Heart right ventricle (tissue), 16 donors: ENCODE measurements around the gene ARHGAP6. TPM values are rescaled to one million over a fixed set of nuclear protein-coding genes. Genes with fewer than 3 reads are reported as not detected.
A peak's percentile ranks its signal among the peaks of the same experiment; 100 is the strongest.

Source experiments
- ATAC-seq, 8 donors: fragments of 200-7000 bp; cut with Tn5 transposase; one replicate each; pipeline ENCODE4 v1.9.1; 2020; ENCODE audit warnings: mild to moderate bottlenecking in 8 of 8, moderate library complexity in 8 of 8, moderate number of reproducible peaks in 1 of 8
- DNase-seq, 2 donors: peaks; one replicate each; pipeline ENCODE4 v3.0.0-alpha.2; 2020
- H3K27ac ChIP-seq, 10 donors: fragments of 200-600 bp; sonication (generic) in 2 of 10; one replicate each; pipeline versions ENCODE4 v1.5.0 to v1.8.0; 2020 to 2022; ENCODE audit warnings: mild to moderate bottlenecking in 3 of 10
- H3K27me3 ChIP-seq, 7 donors: fragments of 200-600 bp; one replicate each; pipeline ENCODE4 v1.8.0; 2021 to 2022; ENCODE audit warnings: mild to moderate bottlenecking in 2 of 7
- H3K36me3 ChIP-seq, 9 donors: fragments of 200-600 bp; sonication (generic) in 1 of 9; one replicate each; pipeline versions ENCODE4 v1.5.0 to v1.8.0; 2020 to 2022; ENCODE audit warnings: mild to moderate bottlenecking in 2 of 9
- H3K4me1 ChIP-seq, 9 donors: fragments of 200-600 bp; sonication (generic) in 1 of 9; one replicate each; pipeline versions ENCODE4 v1.5.0 to v1.8.0; 2020 to 2022; ENCODE audit warnings: mild to moderate bottlenecking in 4 of 9
- H3K4me3 ChIP-seq, 10 donors: fragments of 200-600 bp; sonication (generic) in 2 of 10; one replicate each; pipeline versions ENCODE4 v1.5.0 to v1.8.0; 2020 to 2022; ENCODE audit warnings: mild to moderate bottlenecking in 7 of 10, moderate library complexity in 2 of 10
- H3K9me3 ChIP-seq, 11 donors: fragments of 200-600 bp in 10 of 11; sonication (generic) in 2 of 11; one replicate each; pipeline versions ENCODE4 v1.5.0 to v1.8.0; 2013 to 2022; ENCODE audit warnings: mild to moderate bottlenecking in 2 of 11, control low read depth in 1 of 11, moderate library complexity in 1 of 11
- CTCF ChIP-seq, 9 donors: fragments of 200-600 bp; sonication (generic) in 2 of 9; IDR thresholded peaks; one replicate each; pipeline versions ENCODE4 v1.5.0 to v1.8.0; 2021 to 2022; ENCODE audit warnings: antibody characterized with exemption in 9 of 9, mild to moderate bottlenecking in 5 of 9, moderate library complexity in 1 of 9
- WGBS, 2 donors: extraction: QIAGEN DNeasy Blood & Tissue Kit; methylation state at CpG; one replicate each; pipeline ENCODE4 v1.1.7; 2013; ENCODE audit warnings: inconsistent platforms in 1 of 2; 5-methylcytosine and 5-hydroxymethylcytosine counted together
- intact Hi-C, 10 donors: fragments of 100-400 bp; cut with DNase I; formaldehyde crosslinking; loops; one replicate each; pipeline versions ENCODE4 v1.11.1 to v1.14.2; 2022
- polyA plus RNA-seq, 2 donors: library from polyadenylated mRNA; stranded (reverse); fragments of 200-250 nt; gene quantifications; one replicate each; pipeline ENCODE4 v1.2.3, GENCODE V29; 2013
- total RNA-seq, 10 donors: library from RNA; stranded (reverse); fragmentation: NEBNext Ultra II Directional in 3 of 10; extraction: Animal tissue kit (Norgen Biotek cat#: 25700) in 3 of 10; gene quantifications; one replicate each; pipeline versions ENCODE4 v1.2.1 to v1.2.4, GENCODE V29; 2021 to 2023
- donor health status: Arrhythmogenic right ventricular cardiomyopathy.
- donor health status: ischemic (EF 13 %, LVEDD 7.1; RV severe dilation, severe dysfunction).
- donor health status: healthy with polysubstance abuse.
- donor health status: DM: no; HTN: yes; CAD: no.
- donor health status: DM: no; HTN: no; CAD: no.
- donor health status: ischemic (EF 25% LVEDD 6.9; RV normal size, moderate dysfunction).
- donor health status: ischemic (EF 25% LVEDD 5.7; RV mildly dilated, moderate dysfunction).
- donor health status: healthy.
- donor health status: DM: yes; HTN: yes; CAD: no.
- donor health status: Ischemic cardiomyopathy.
- donor health status: ischemic (EF 35%, LVEDD 5.7; RV mildly dilated, moderate dysfunction).
- donor health status: nonischemic (EF 11% LVEDD 7.7; RV severe dilation, severe dysfunction).
- donor health status: DM: yes; HTN: yes; CAD: no.
- donor health status: PGD.
- donor health status: ischemic (EF 29% LVEDD 5.4; RV normal size, mild dysfunction).
- donor health status: nonischemic (EF 23%, LVEDD 6.1; RV moderate dilation, normal function).

ARHGAP6 gene
- total and polyA plus RNA-seq, 12 donors = 1.6 to 6.0 (median 2.6) TPM

DNA sequence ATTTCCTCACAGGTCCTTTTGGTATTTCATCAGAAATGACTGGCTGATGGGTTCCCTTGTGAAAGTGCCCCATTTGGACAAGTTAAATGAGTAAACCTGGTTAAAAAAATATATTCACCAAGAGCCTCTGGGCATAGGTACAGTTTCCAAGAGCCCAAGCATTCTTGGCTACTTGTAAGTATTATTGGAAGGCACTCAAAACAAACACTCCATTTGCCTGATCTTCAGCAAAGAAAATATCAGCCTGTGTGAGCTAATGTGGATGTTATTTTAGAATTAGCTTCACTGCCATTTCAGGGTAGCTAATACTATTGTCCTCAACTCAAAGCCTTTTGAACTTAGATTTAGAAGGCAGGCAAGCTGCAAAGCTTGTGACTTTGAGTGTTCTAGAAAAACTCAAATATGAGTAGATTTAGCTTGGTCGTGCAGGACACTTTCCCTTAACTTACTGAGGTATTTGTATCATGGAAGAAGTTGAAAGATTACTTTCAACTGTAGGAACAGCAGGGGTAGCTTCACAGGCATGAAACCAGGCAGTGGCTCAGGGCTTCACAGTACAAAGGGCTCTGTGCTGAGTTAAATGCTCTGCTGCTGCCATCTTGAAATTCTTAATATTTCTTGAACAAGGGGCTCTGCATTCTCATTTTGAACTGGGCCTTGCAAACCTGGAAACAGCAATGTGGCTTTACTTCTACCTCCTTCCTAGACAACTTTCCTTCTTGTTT lies 195.3 kb downstream of the ARHGAP6 start:
- ATAC-seq (peak in 3 of 8 donors; percentile 27 to 38 (median 37)), DNase-seq (no peak)
- H3K4me1 ChIP-seq = peaks cover 0 to 10% (median 0%) of the 10 kb centered on the region in 9 donors
- 38 to 59% methylated on average over 1 of the region's 1 CpG for WGBS, 2 donors
- H3K4me3 ChIP-seq = no peak overlapping the region
- no peak for TF ChIP-seq CTCF (IDR thresholded peaks at IDR 0.05)
- H3K36me3 ChIP-seq = no peaks in the 10 kb centered on the region
- no peak overlapping the region for H3K27ac ChIP-seq
- H3K9me3 ChIP-seq = peaks cover 0 to 4% (median 0%) of the 10 kb centered on the region in 11 donors
- intact Hi-C loops = no loop called here
- H3K27me3 ChIP-seq = peaks cover 0 to 36% (median 0%) of the 10 kb centered on the region in 7 donors

- no peak for DNase-seq
- Histone ChIP-seq H3K9me3 (peaks cover 0 to 4% (median 0%) of the 10 kb centered on the region in 11 donors), H3K27ac (no peak overlapping the region), H3K4me3 (no peak overlapping the region), H3K36me3 (no peaks in the 10 kb centered on the region), H3K4me1 (peaks cover 0 to 8% (median 0%) of the 10 kb centered on the region in 9 donors), H3K27me3 (peaks cover 0 to 22% (median 0%) of the 10 kb centered on the region in 7 donors)
- TF ChIP-seq CTCF (IDR thresholded peaks at IDR 0.05) = no peak
- WGBS, 2 donors = 77 to 91% methylated on average over 5 of the region's 5 CpGs
- intact Hi-C loops = no loop called here
- ATAC-seq = no peak
Observed at GRCh38 chrX:11465648-11466411, 199.9 kb downstream of the ARHGAP6 start.

DNA sequence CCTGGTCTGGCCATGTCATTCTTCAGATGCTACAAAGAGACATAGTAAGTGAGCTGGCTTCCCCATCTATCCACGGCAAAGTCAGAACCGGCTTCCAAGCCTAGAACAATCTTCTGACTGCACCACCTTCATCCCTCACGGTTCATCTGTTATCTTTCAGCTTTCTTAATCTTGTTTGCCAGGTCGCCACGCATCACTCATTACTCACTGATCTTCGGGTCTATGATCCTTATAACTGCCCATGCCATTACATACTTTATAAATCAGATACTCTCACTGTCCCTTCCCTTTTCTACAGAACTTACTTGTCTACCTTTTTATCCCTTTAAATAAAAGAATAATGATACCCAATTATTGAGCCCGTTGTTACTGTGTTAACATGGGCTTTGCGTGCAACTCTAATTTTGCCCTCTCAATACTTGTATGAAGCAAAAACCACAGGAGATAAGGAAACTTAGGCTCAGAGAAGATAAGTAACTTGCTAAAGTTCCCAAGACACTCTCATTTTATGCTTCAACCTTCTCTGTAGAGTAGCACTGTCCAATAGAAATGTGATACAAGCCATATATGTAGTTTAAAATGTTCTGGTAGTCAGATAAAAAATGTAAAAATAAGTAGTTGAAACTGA lies 200.8 kb downstream of the ARHGAP6 start:
- ATAC-seq = no peak
- WGBS, 2 donors = 93 to 96% methylated on average over 8 of the region's 8 CpGs

More for the DNA sequence above, 200.8 kb downstream of the ARHGAP6 start:
- intact Hi-C loops = no loop called here
- H3K9me3 ChIP-seq = peaks cover 0 to 4% (median 0%) of the 10 kb centered on the region in 11 donors
- no peak overlapping the region for H3K4me3 ChIP-seq
- no peaks in the 10 kb centered on the region for H3K36me3 ChIP-seq
- no peak overlapping the region for H3K27ac ChIP-seq
- H3K4me1 ChIP-seq = no peaks in the 10 kb centered on the region
- H3K27me3 ChIP-seq = peaks cover 0 to 21% (median 0%) of the 10 kb centered on the region in 7 donors
- TF ChIP-seq CTCF (IDR thresholded peaks at IDR 0.05) = no peak
- DNase-seq = no peak
